SK-N-SH treated with all-trans-retinoic acid at 6 μM for 48 hours (cell line): ENCODE data around the gene TCTN1.

Experiments
- ESRRG ChIP-seq: fragments of 250-450 bp; sonication (Bioruptor Pico); IDR thresholded peaks from 2 replicates; pipeline ENCODE4 v1.6.1; 2021; ENCODE audit warnings: mild to moderate bottlenecking
- ZFP3 ChIP-seq: fragments of 250-450 bp; sonication (Bioruptor Pico); IDR thresholded peaks from 2 replicates; pipeline ENCODE4 v1.5.0; 2020; ENCODE audit warnings: mild to moderate bottlenecking, moderate library complexity
- ZFP30 ChIP-seq: fragments of 450-650 bp; formaldehyde crosslinking; IDR thresholded peaks from 2 replicates; pipeline ENCODE4 v1.5.0; 2022; ENCODE audit warnings: mild to moderate bottlenecking, moderate library complexity
- ZNF565 ChIP-seq: fragments of 450-650 bp; formaldehyde crosslinking; conservative IDR thresholded peaks from 2 replicates; pipeline ENCODE4 v1.5.0; 2020; ENCODE audit warnings: low read depth, mild to moderate bottlenecking, moderate library complexity

GRCh38 chr12:110579535-110580253 lies 34.2 kb upstream of the TCTN1 start:
- TF ChIP-seq ZFP3 (CRISPR knock-in tag) (no peak), ESRRG (CRISPR knock-in tag) (no peak), ZFP30 (CRISPR knock-in tag) (no peak), ZNF565 (CRISPR knock-in tag) (no peak)
